NCI-H128 (cell line): ENCODE results near the gene ELFN2.

Experiments
- DNase-seq: peaks from one replicate; lab custom pipeline; 2025; ENCODE audit not compliant: unreplicated experiment; lab: John Stamatoyannopoulos, UW

ELFN2 gene

GRCh38 chr22:37324340-37325038, 102.8 kb downstream of the ELFN2 start:
- DNase-seq, result no peak

GRCh38 chr22:37320726-37321677, 106.3 kb downstream of the ELFN2 start:
- no peak for DNase-seq

- DNase-seq, result no peak
Measured at GRCh38 chr22:37319469-37319868, 107.8 kb downstream of the ELFN2 start.

- DNase-seq, result no peak
Measured at GRCh38 chr22:37318364-37319109, 108.7 kb downstream of the ELFN2 start.
